ENCODE measurements around the gene SCAMP5. TPM values are rescaled to one million over a fixed set of nuclear protein-coding genes. Genes with fewer than 3 reads are reported as not detected.

The SCAMP5 gene
- total RNA-seq, 5 donors from 2014 or later (not counting 1 experiment from before 2014, with no cell fraction given): 0.26 to 8.2 (median 0.51) TPM

GRCh38 chr15:75002398-75002797 lies 7.0 kb downstream of the SCAMP5 start:
- CTCF ChIA-PET: no interaction called here
- Mint-ChIP-seq H3K9me3 (no peaks in the 10 kb centered on the region), H3K27ac (no peak overlapping the region), H3K4me1 (peaks cover 0 to 3% (median 0%) of the 10 kb centered on the region in 3 donors), H3K4me3 (no peak overlapping the region), H3K36me3 (no peaks in the 10 kb centered on the region), H3K27me3 (peaks cover 17 to 23% of the 10 kb centered on the region in 2 donors)
- no peaks in the 10 kb centered on the region for H3K36me3 ChIP-seq (ENCODE audit: control insufficient read depth in 2 of 2, extremely low read depth in 1 of 2, insufficient read depth in 1 of 2, low read length in 1 of 2)
- WGBS (ENCODE audit: insufficient coverage): 82% methylated on average over 5 of the region's 7 CpGs
- H3K4me1 ChIP-seq (ENCODE audit: control insufficient read depth in 1 of 2, extremely low read depth in 1 of 2, insufficient read depth in 2 of 2, low read length in 2 of 2): no peaks in the 10 kb centered on the region
- no peaks in the 10 kb centered on the region for H3K9me3 ChIP-seq
- POLR2A ChIA-PET: no interaction called here
- H3K27ac ChIP-seq (ENCODE audit: low read length): no peak overlapping the region
- no peak overlapping the region for H3K4me3 ChIP-seq (ENCODE audit: control insufficient read depth in 1 of 2, extremely low read depth in 1 of 2, low read length in 1 of 2)
- ATAC-seq (replicated peaks in 1 of 4): no peak
- DNase-seq: no peak
- peaks cover 0 to 26% of the 10 kb centered on the region in 2 experiments for H3K27me3 ChIP-seq (replicated peaks in 1 of 2; ENCODE audit: control insufficient read depth in 2 of 2, extremely low read depth in 1 of 2, insufficient read depth in 2 of 2, low read length in 1 of 2)

GRCh38 chr15:75007216-75007615 lies 11.9 kb downstream of the SCAMP5 start:
- Histone ChIP-seq H3K36me3 (ENCODE audit: control insufficient read depth in 2 of 2, extremely low read depth in 1 of 2, insufficient read depth in 1 of 2, low read length in 1 of 2) (no peaks in the 10 kb centered on the region), H3K27me3 (replicated peaks in 1 of 2; ENCODE audit: control insufficient read depth in 2 of 2, extremely low read depth in 1 of 2, insufficient read depth in 2 of 2, low read length in 1 of 2) (peaks cover 0 to 11% of the 10 kb centered on the region in 2 experiments), H3K4me3 (ENCODE audit: control insufficient read depth in 1 of 2, extremely low read depth in 1 of 2, low read length in 1 of 2) (no peak overlapping the region), H3K4me1 (ENCODE audit: control insufficient read depth in 1 of 2, extremely low read depth in 1 of 2, insufficient read depth in 2 of 2, low read length in 2 of 2) (no peaks in the 10 kb centered on the region), H3K9me3 (no peaks in the 10 kb centered on the region), H3K27ac (ENCODE audit: low read length) (no peak overlapping the region)
- WGBS (ENCODE audit: insufficient coverage): 76% methylated on average over 7 of the region's 13 CpGs
- no peak overlapping the region for H3K4me3 Mint-ChIP-seq
- ATAC-seq (replicated peaks in 1 of 4) (no peak), DNase-seq (no peak)
- no peak overlapping the region for H3K27ac Mint-ChIP-seq
- no peaks in the 10 kb centered on the region for H3K9me3 Mint-ChIP-seq
- H3K27me3 Mint-ChIP-seq: peaks cover 3 to 10% of the 10 kb centered on the region in 2 donors
- ChIA-PET CTCF (no interaction called here), POLR2A (interaction anchor here in 1 of 2 donors (0.6 kb wide), 1 partner anchor 372 kb away, joined by 7 read pairs; no protein-coding TSS in a partner anchor)
- H3K4me1 Mint-ChIP-seq: peaks cover 6 to 15% (median 7%) of the 10 kb centered on the region in 3 donors
- H3K36me3 Mint-ChIP-seq: no peaks in the 10 kb centered on the region

GRCh38 chr15:75008221-75008625 lies 12.9 kb downstream of the SCAMP5 start:
- ChIA-PET POLR2A (interaction anchor here in 1 of 2 donors (0.6 kb wide), 1 partner anchor 202 kb away, joined by 3 read pairs; no protein-coding TSS in a partner anchor), CTCF (interaction anchor here in 1 of 2 donors (0.7 kb wide), 1 partner anchor 44 kb away, joined by 4 read pairs; no protein-coding TSS in a partner anchor)
- H3K36me3 ChIP-seq (ENCODE audit: control insufficient read depth in 2 of 2, extremely low read depth in 1 of 2, insufficient read depth in 1 of 2, low read length in 1 of 2): no peaks in the 10 kb centered on the region
- H3K4me1 ChIP-seq (ENCODE audit: control insufficient read depth in 1 of 2, extremely low read depth in 1 of 2, insufficient read depth in 2 of 2, low read length in 2 of 2): no peaks in the 10 kb centered on the region
- H3K4me3 Mint-ChIP-seq: no peak overlapping the region
- no peaks in the 10 kb centered on the region for H3K9me3 Mint-ChIP-seq
- no CpG with 5 or more reads among the region's 5 CpGs for WGBS (ENCODE audit: insufficient coverage)
- peaks cover 0 to 7% of the 10 kb centered on the region in 2 donors for H3K27me3 Mint-ChIP-seq
- peaks cover 0 to 13% of the 10 kb centered on the region in 2 experiments for H3K27me3 ChIP-seq (replicated peaks in 1 of 2; ENCODE audit: control insufficient read depth in 2 of 2, extremely low read depth in 1 of 2, insufficient read depth in 2 of 2, low read length in 1 of 2)
- no peak for ATAC-seq (replicated peaks in 1 of 4)
- H3K27ac Mint-ChIP-seq: no peak overlapping the region
- peaks cover 6 to 15% (median 7%) of the 10 kb centered on the region in 3 donors for H3K4me1 Mint-ChIP-seq
- H3K4me3 ChIP-seq (ENCODE audit: control insufficient read depth in 1 of 2, extremely low read depth in 1 of 2, low read length in 1 of 2): no peak overlapping the region
- H3K9me3 ChIP-seq: no peaks in the 10 kb centered on the region
- no peaks in the 10 kb centered on the region for H3K36me3 Mint-ChIP-seq
- H3K27ac ChIP-seq (ENCODE audit: low read length): no peak overlapping the region
- no peak for DNase-seq

GRCh38 chr15:75008629-75009326 lies 13.4 kb downstream of the SCAMP5 start:
- Mint-ChIP-seq H3K4me3 (no peak overlapping the region), H3K27ac (no peak overlapping the region), H3K27me3 (peaks cover 0 to 7% of the 10 kb centered on the region in 2 donors), H3K4me1 (peaks cover 6 to 15% (median 7%) of the 10 kb centered on the region in 3 donors), H3K36me3 (no peaks in the 10 kb centered on the region), H3K9me3 (no peaks in the 10 kb centered on the region)
- ChIA-PET CTCF (no interaction called here), POLR2A (interaction anchor here in 1 of 2 donors (0.6 kb wide), 1 partner anchor 201 kb away, joined by 3 read pairs; no protein-coding TSS in a partner anchor)
- Histone ChIP-seq H3K36me3 (ENCODE audit: control insufficient read depth in 2 of 2, extremely low read depth in 1 of 2, insufficient read depth in 1 of 2, low read length in 1 of 2) (no peaks in the 10 kb centered on the region), H3K27me3 (replicated peaks in 1 of 2; ENCODE audit: control insufficient read depth in 2 of 2, extremely low read depth in 1 of 2, insufficient read depth in 2 of 2, low read length in 1 of 2) (peaks cover 0 to 13% of the 10 kb centered on the region in 2 experiments), H3K27ac (ENCODE audit: low read length) (no peak overlapping the region), H3K4me3 (ENCODE audit: control insufficient read depth in 1 of 2, extremely low read depth in 1 of 2, low read length in 1 of 2) (no peak overlapping the region), H3K4me1 (ENCODE audit: control insufficient read depth in 1 of 2, extremely low read depth in 1 of 2, insufficient read depth in 2 of 2, low read length in 2 of 2) (no peaks in the 10 kb centered on the region), H3K9me3 (no peaks in the 10 kb centered on the region)
- DNase-seq (no peak), ATAC-seq (replicated peaks in 1 of 4) (no peak)
- WGBS (ENCODE audit: insufficient coverage): no CpG with 5 or more reads among the region's 6 CpGs

- POLR2A ChIA-PET: no interaction called here
- H3K27me3 ChIP-seq (replicated peaks in 1 of 2; ENCODE audit: control insufficient read depth in 2 of 2, extremely low read depth in 1 of 2, insufficient read depth in 2 of 2, low read length in 1 of 2): peaks cover 0 to 8% of the 10 kb centered on the region in 2 experiments
- no peak overlapping the region for H3K4me3 ChIP-seq (ENCODE audit: control insufficient read depth in 1 of 2, extremely low read depth in 1 of 2, low read length in 1 of 2)
- DNase-seq (no peak), ATAC-seq (replicated peaks in 1 of 4) (no peak)
- H3K4me3 Mint-ChIP-seq: no peak overlapping the region
- no peaks in the 10 kb centered on the region for H3K27me3 Mint-ChIP-seq
- no peak overlapping the region for H3K27ac Mint-ChIP-seq
- CTCF ChIA-PET: no interaction called here
- no peaks in the 10 kb centered on the region for H3K9me3 Mint-ChIP-seq
- no peaks in the 10 kb centered on the region for H3K9me3 ChIP-seq
- no peaks in the 10 kb centered on the region for H3K4me1 ChIP-seq (ENCODE audit: control insufficient read depth in 1 of 2, extremely low read depth in 1 of 2, insufficient read depth in 2 of 2, low read length in 2 of 2)
- no peaks in the 10 kb centered on the region for H3K4me1 Mint-ChIP-seq
- WGBS (ENCODE audit: insufficient coverage): 93% methylated on average over 13 of the region's 15 CpGs
- H3K36me3 ChIP-seq (ENCODE audit: control insufficient read depth in 2 of 2, extremely low read depth in 1 of 2, insufficient read depth in 1 of 2, low read length in 1 of 2): no peaks in the 10 kb centered on the region
- H3K27ac ChIP-seq (ENCODE audit: low read length): no peak overlapping the region
- H3K36me3 Mint-ChIP-seq: no peaks in the 10 kb centered on the region
Measured at GRCh38 chr15:75016431-75016830, 21.1 kb downstream of the SCAMP5 start.

- peaks cover 13 to 19% (median 14%) of the 10 kb centered on the region in 3 donors for H3K4me1 Mint-ChIP-seq
- ChIA-PET CTCF (no interaction called here), POLR2A (no interaction called here)
- H3K9me3 ChIP-seq: no peaks in the 10 kb centered on the region
- no peaks in the 10 kb centered on the region for H3K27me3 Mint-ChIP-seq
- H3K4me3 Mint-ChIP-seq: no peak overlapping the region
- no peaks in the 10 kb centered on the region for H3K9me3 Mint-ChIP-seq
- no peak overlapping the region for H3K4me3 ChIP-seq (ENCODE audit: control insufficient read depth in 1 of 2, extremely low read depth in 1 of 2, low read length in 1 of 2)
- WGBS (ENCODE audit: insufficient coverage): 83% methylated on average over 1 of the region's 3 CpGs
- no peaks in the 10 kb centered on the region for H3K36me3 ChIP-seq (ENCODE audit: control insufficient read depth in 2 of 2, extremely low read depth in 1 of 2, insufficient read depth in 1 of 2, low read length in 1 of 2)
- H3K27ac ChIP-seq (ENCODE audit: low read length): no peak overlapping the region
- H3K27me3 ChIP-seq (replicated peaks in 1 of 2; ENCODE audit: control insufficient read depth in 2 of 2, extremely low read depth in 1 of 2, insufficient read depth in 2 of 2, low read length in 1 of 2): no peaks in the 10 kb centered on the region
- no peak overlapping the region for H3K27ac Mint-ChIP-seq
- no peaks in the 10 kb centered on the region for H3K36me3 Mint-ChIP-seq
- ATAC-seq (replicated peaks in 1 of 4): no peak
- no peak for DNase-seq
- peaks cover 5 to 20% of the 10 kb centered on the region in 2 experiments for H3K4me1 ChIP-seq (ENCODE audit: control insufficient read depth in 1 of 2, extremely low read depth in 1 of 2, insufficient read depth in 2 of 2, low read length in 2 of 2)
Measured at GRCh38 chr15:75019916-75020315, 24.6 kb downstream of the SCAMP5 start.
